B cell (primary cell): Measurements from ENCODE around the gene EXT2.

Source experiments
- CTCF ChIP-seq: fragments of 200-600 bp; IDR thresholded peaks from one replicate; pipeline ENCODE4 v1.8.0; 2022; ENCODE audit warnings: antibody characterized with exemption, mild to moderate bottlenecking
- EZH2 ChIP-seq: IDR thresholded peaks from 2 replicates; pipeline ENCODE4 v1.6.1; 2012; ENCODE audit warnings: borderline replicate concordance, low read depth, mild to moderate bottlenecking, moderate library complexity, low read length; ENCODE audit not compliant: insufficient read depth, poor library complexity, severe bottlenecking

GRCh38 chr11:44188643-44189042 lies 93.2 kb downstream of the EXT2 start:
- TF ChIP-seq CTCF = no peak
- TF ChIP-seq EZH2 = no peak
